Measurements from ENCODE around the gene IRGC.

IRGC gene

DNA sequence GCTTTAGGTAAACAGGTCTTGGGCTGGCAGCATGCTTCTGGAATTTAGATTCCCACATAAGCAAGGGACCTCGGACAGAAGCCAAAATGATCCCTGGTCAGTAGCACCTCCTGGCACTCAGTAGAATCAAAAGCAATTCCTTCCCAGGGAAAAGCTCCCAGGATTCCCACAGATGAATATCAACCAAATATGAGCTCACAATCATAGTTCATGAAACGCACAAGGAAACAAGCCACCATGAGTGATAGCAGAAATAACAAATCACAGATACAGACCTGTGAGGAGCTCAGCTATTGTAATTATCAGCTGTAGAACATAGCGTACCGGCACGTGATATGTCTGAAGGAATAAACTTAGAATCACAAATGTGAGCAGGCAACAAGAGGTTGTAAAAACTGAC, 24.1 kb upstream of the IRGC start:
- no peak for DNase-seq (ENCODE audit: low read depth, low spot score)

DNA sequence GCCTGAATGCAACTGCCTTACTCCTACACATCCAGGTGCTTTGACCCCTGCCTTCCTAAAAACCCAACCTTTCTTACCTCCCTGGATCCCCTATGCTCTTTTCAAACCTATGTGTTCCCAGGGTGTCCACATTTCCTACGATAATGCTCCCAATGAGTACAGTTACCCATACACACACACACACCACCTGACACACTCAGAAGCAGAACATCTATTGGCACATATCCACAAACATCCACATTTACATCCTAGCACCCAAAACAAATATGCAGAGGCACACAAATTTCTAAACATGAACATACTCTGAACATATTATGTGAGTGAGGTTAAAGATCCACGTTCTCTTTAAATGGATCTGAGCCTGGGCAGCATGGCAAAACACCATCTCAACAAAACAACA, 23.5 kb upstream of the IRGC start:
- DNase-seq (ENCODE audit: low read depth, low spot score): no peak

DNA sequence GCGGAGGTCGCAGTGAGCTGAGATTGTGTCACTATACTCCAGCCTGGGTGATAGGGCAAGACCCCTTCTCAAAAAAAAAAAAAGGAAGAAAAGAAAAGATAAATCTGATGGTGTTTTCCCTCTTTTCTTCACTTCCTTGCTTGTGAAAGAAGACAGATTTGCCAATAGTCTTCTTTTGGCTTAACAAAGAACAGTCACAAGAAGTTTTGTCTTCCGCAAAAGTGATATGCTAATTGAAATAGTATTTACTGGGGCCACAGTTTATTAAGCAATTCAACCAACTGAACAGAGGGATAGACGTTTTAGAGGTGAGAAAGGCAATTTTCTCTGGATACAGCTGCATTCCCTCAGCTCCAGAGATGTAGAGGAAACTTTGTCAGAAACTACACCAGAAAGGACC, 23.0 kb upstream of the IRGC start:
- DNase-seq (ENCODE audit: low read depth, low spot score): no peak

DNA sequence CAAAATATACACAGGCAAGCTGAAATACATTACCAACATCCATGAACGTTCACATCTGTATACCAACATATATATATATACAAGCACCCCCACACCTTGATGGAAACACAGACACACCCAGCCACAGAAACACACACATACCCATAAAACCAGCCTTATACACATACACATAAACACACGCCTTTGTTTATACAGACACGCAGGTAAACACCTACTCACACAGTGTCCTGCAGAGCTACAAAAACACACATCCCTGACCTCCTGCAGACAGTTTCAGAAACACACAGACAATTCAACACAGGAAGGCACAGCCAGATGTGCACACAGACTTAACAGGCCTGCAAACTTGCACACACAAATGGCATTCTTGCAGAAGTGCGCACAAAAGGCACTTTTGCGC, 21.3 kb upstream of the IRGC start:
- DNase-seq (ENCODE audit: low read depth, low spot score): no peak

DNA sequence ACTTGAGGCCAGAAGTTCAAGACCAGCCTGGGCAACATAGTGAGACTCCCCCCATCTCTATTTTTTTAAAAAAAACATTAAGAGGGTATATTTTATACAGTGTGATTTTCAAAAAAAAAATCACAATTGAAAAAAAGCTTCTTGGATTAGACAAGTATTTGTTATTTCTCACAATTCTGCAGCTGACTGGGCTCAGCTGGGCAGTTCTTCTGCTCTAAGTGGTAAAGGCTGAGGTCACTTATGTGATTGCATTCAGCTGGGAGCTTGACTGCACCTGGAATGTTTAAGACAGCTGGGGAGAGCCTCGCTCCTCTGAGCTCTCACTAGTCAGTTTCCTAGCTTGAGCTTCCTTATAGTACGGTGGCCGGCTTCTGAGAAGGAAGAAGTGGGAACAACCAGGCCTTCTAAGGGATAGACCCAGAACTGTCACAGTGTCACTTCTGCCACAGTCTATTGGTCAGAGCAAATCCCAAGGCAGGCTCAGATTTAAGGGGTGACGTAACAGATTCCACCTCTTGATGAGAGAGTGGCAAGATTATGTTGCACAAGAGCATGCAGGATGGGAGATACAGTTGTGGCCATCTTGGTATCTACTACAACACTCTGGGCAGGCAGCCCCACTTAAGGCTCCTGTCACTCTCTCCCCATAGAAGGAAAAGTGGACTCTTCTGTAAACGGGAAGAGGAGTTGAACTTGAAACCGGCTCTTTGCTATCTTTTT, 19.7 kb upstream of the IRGC start:
- DNase-seq (ENCODE audit: low read depth, low spot score): no peak

DNA sequence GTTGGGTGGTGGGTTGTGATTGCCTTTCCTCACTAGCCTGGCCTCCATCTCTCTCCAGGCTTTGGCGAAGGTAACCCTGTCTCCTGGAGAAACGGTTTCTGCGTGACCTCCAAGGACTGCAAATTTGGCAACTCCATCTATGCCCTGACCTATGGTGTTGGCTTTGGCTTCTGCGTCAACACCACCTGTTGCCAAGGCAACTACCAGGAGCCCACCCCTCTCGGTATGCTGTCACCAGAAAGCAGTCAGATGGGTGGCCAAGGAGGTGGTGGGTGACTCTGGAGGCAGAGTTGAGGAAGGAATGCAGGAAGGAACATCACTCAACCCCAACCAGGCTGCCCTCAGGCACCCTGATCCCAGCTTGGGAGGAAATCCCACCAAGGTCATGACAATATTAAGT, 18.6 kb upstream of the IRGC start:
- no peak for DNase-seq (ENCODE audit: low read depth, low spot score)

DNA sequence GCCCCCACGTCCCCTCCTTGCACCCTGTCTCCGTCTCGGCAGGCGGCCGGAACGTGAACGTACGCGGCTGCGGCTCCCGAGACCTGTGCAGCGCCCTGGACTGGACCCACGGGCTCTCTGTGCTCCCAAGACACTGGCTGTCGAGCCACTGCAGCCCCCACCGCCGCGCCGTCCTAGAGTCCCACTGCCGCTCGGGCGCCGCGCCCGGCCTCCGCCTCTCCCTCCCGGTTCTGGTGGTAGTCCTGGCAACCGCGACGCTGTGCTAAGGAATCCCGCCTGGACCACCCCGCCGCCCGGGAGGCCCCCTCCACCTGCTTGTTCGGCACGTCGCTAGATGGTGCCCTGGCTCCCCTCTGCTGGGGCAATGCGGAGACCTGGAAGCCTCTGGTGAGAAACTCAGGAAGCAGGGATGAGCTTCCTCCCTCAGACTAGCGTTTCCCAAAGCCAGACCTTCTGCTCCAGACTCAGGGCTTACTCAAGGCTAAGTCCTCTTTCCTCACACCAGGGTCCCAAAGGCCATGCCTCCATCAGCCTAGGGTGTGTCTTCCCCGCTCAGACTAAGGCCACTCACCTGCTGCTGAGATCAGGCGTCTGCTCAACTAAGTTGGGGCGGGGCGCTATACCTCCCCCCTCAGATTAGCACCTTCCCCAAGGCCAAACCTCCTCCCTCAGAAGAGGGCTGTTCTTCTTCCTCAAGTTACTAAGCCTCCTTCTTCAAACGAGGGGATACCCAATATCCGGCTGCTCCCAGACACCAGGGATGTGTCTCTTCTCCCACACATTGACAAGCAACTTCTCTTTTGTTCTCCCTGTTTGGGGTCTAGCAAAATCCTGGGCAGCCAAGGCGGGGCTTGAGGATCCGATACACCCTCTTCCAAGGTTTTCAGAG, 16.1 kb upstream of the IRGC start:
- peak; percentile 75 for DNase-seq (ENCODE audit: low read depth, low spot score)

DNA sequence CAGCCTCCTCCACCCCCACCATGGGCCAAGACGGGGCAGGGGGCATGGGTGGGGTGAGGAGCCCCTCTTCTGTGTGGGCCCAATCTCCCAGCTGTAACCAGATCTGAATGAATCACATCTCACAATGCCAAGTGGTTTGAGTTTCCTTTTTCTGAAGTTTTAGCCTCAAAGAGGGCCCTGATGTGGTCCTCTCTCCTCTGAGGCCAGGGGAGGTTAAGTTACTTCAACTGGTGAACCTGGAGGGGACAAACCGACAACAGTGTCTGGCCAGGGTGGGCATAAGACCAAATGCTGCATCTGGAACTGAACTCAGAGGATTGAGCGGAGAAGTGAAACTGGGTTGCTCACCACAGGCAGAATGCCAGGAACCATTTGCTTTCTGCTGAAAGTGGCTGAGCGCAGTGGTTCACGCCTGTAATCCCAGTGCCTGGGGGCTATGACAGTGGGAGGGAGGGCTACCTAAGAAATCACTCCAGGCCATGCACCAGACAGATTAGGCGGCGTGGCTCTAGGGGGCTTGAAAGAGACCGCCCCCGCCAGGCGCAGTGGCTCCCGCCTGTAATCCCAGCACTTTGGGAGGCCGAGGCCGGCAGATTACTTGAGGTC, 15.4 kb upstream of the IRGC start:
- peak; percentile 83 for DNase-seq (ENCODE audit: low read depth, low spot score)

DNA sequence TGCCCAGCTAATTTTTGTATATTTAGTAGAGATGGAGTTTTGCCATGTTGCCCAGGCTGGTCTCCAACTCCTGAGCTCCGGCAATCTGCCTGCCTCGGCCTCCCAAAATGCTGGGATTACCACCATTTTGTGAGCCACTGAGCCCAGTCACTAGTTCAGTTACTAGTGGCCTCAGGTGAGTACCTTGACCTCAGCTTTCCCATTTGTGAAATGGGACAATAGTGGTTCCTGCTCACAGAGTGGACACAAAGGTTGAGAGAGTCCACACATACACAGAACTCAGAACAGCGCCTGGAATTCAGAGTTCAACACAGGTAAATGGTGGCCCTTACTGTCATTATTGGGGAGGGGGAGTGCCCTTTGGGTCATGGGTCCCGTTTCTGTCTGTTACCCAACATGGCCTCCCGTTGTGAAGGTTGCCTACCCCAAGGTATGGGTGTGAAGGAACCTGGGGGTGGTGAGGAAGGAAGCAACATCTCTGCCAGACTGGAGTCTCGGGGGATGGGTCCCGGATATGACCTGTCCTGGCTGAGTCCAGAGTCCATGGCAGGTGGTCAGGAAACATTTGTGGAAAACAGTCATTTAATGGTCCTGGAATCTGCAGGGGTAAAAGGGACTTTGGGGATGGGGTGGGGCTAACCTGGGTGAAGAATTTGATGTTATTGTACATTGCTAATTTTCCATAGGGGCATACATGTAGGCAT, 11.7 kb upstream of the IRGC start:
- no peak for DNase-seq (ENCODE audit: low read depth, low spot score)

DNA sequence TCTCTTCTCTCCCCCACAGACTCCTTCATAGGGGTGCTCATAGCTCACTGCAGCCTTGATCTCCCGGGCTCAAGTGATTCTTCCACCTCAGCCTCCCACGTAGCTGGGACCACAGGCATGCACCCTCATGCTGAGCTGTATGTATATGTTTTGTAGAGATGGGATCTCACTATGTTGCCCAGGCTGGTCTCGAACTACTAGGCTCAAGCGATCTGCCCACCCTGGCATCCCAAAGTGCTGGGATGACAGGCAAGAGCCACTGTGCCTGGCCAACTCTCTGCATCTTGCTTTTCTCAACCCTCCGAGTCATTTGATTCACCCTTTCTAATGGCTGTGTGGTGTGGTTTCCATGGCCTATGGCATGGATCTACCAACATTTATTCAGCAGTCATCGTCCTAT, 10.1 kb upstream of the IRGC start:
- DNase-seq (ENCODE audit: low read depth, low spot score): no peak

DNA sequence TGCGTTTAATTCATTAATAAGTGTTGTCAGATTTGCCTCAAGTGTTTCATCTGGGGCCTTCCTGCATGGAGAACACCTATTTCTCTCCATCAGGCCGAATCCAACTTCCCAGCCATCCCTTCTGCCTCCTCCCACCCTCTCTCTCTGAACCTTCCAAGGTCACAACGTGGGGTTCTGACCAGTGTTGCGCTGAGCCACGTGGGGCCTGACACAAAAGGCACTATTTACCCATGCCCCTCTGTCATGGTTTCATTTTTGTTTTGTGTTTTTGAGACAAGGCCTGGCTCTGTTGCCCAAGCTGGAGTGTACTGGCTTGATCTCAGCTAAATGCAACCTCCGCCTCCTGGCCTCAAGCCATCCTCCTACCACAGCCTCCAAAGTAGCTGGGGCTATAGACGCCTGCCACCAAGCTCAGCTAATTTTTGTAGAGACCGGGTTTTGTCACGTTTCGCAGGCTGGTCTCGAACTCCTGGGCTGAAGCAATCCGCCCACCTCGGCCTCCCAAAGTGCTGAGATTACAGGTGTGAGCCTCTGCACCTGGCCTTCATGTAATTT, 8.6 kb upstream of the IRGC start:
- no peak for DNase-seq (ENCODE audit: low read depth, low spot score)

DNA sequence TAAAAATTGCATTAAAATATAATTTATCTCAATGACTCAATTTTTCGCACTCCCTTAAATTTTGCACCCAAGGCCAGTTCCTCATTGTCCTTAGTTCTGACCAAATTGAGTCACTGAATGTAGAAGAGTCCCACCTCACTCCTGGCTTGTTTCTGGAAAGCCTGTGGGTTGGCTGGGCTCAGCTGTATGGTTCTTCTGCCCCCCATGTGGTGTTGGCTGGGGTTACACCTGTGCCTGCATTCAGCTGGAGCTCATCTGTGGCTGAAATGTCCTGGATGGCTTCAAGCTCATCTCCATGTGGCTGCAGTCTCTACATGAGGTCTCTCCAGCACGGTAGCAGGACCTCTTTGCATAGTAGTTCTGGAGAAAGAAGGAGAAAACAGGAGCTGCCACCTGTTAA, 7.2 kb upstream of the IRGC start:
- DNase-seq (ENCODE audit: low read depth, low spot score): no peak

DNA sequence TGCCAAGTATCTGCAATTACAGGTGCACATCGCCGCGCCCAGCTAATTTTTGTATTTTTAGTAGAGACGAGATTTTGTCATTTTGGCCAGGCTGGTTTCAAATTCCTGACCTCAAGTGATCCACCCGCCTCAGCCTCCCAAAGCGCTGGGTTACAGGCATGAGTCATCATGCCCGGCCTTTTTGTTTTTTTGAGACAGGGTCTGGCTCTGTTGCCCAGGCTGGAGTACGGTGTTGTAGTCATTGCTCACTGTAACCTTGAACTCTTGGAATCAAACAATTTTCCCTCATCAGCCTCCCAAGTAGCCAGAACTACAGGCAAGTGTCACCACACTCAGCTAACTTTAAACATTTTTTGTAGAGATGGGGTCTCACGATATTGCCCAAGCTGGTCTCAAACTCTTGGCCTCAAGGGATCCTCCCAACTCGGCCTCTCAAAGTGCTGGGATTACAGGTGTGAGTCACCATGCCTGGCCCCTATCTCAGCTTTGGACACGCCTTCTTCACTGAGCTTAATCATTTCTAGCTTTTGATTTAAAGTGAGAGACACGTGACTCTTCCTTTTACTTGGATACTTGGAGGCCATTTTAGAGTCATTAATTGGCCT, 4.0 kb upstream of the IRGC start:
- DNase-seq (ENCODE audit: low read depth, low spot score): no peak

DNA sequence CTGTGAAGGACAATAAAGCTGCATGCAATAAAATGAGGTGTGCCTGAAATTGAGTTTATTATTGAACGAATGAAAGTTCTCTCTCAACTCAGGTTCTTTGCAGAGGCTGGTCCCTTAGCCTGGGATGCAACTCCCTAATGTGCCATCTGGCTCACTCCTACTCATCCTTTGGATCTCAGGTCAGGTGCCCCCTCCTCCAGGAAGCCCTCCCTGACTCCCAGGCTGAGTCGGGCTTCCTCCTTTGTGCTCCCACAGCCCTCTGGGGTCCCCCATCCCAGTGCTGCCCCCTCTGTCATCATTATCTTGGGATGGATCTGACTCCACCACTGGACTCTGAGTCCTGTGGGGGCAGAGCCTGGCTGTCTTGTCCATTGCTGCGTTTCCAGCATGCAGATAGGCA, 2.7 kb upstream of the IRGC start:
- no peak for DNase-seq (ENCODE audit: low read depth, low spot score)

DNA sequence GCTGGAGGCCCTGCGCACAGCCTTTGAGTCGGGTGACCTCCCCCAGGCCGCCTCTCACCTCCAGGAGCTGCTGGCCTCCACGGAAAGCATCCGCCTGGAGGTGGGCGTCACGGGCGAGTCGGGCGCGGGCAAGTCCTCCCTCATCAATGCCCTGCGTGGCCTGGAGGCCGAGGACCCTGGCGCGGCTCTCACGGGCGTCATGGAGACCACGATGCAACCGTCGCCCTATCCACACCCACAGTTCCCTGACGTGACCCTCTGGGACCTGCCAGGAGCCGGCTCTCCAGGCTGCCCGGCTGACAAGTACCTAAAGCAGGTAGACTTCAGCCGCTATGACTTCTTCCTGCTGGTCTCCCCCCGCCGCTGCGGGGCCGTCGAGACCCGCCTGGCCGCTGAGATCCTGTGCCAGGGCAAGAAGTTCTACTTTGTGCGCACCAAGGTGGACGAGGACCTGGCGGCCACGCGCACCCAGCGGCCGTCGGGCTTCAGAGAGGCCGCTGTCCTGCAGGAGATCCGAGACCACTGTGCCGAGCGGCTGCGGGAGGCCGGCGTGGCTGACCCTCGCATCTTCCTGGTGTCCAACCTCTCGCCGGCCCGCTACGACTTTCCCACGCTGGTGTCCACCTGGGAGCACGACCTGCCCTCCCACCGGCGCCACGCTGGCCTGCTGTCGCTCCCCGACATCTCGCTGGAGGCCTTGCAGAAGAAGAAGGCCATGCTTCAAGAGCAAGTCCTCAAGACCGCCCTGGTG, 2.9 kb downstream of the IRGC start:
- DNase-seq (ENCODE audit: low read depth, low spot score): no peak

DNA sequence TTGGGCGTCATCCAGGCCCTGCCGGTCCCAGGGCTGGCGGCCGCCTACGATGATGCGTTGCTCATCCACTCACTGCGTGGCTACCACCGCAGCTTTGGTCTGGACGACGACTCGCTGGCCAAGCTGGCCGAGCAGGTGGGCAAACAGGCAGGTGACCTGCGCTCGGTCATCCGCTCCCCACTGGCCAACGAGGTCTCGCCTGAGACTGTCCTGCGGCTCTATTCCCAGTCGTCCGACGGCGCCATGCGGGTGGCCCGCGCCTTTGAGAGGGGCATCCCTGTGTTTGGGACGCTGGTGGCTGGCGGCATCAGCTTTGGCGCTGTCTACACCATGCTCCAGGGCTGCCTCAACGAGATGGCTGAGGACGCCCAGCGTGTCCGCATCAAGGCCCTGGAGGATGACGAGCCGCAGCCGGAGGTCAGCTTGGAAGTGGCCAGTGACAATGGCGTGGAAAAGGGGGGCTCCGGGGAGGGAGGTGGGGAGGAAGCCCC, 3.5 kb downstream of the IRGC start:
- DNase-seq (ENCODE audit: low read depth, low spot score): no peak

DNA sequence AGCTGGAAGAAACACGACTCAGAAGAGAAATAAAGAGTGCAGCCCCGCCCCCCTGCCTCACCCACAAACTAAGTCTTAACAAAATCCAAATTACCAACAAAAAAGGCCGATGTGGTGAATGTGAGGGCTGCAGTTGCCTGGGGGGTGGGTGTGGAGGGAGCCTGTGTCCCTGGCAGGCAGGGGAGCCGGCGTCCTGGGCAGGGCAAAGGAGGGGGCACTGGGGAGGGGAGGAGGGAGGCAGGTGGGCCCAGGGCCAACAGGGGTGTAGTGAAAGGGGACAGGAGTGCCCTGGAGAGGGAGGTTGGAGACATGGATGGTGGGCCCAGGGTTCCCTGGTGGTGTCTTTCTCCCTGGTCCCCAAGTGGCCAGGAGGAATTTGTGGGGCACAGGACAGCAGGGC, 4.0 kb downstream of the IRGC start:
- no peak for DNase-seq (ENCODE audit: low read depth, low spot score)

DNA sequence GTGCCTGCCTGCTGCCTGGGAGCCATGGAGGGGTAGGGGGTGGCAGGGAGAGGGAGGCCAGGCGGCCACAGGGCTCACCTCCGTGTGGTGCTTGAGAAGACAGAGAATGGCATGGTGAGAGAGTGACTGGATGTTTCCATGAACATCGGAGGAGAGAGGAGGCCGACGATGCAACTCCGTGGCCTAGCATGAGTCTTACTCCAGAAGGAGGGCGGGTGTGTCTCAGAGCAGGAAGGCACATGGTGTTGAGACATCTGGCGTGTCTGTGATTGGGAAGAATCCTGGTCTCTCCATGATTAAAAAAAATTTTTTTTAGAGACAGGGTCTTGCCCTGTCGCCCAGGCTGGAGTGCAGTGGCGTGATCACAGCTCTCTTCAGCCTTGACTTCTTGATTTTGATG, 5.1 kb downstream of the IRGC start:
- DNase-seq (ENCODE audit: low read depth, low spot score): no peak

DNA sequence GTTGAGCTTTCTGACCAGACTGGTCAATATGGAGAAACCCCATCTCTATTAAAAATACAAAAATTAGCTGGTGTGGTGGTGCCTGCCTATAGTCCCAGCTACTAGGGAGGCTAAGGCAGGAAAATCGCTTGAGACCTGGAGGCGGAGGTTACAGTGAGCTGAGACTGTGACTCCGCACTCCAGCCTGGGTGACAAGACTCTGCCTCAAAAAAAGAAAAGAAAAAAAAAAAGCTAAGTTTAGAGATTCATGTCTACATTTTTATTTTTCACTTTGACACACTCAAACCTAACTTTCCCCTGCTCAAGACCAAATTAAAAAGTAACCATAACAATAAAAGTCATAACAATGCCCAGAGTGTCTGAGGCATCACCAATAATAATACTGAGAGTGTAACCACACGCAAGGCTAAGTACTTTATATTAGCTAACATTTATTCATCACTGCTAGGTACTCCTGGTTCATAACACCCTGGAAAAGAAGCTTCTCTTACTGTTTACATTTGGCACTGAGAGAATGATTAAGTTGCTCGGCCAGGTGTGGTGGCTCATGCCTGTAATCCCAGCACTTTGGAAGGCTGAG, 5.7 kb downstream of the IRGC start:
- DNase-seq (ENCODE audit: low read depth, low spot score): no peak

DNA sequence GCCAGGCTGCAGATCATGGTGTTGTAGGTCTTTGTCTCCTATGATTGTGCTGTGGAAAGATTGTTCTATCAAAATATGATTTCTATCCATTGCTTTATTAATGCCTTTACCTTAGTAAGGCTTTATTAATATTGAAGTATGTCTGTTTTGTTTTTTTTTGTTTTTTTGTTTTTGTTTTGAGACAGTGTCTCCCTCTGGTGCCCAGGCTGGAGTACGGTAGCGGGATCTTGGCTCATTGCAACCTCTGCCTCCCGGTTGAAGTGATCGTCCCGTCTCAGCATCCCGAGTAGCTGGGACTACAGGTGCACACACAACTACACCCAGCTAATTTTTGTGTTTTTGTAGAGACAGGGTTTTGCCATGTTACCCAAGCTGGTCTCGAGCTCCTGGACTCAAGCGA, 7.7 kb downstream of the IRGC start:
- no peak for DNase-seq (ENCODE audit: low read depth, low spot score)

Data from ELF-1 (cell line).